Stomach (tissue), 4 donors: Measurements from ENCODE around the gene SENP1.

ENCODE experiments used
- CTCF ChIP-seq, 7 experiments: fragments of 450-650 bp in 4 of 7; fragments of 200-600 bp in 3 of 7; sonication (generic) in 3 of 7; IDR thresholded peaks; one replicate each; pipeline ENCODE4 v1.5.1; 2016 to 2019; ENCODE audit warnings: antibody characterized with exemption in 7 of 7, control low read depth in 2 of 7, mild to moderate bottlenecking in 1 of 7
- POLR2A ChIP-seq, 4 donors: fragments of 450-650 bp; IDR thresholded peaks; one replicate each; pipeline ENCODE4 v1.6.1; 2016; ENCODE audit warnings: antibody characterized with exemption in 4 of 4, control low read depth in 2 of 4, mild to moderate bottlenecking in 1 of 4, moderate library complexity in 1 of 4

- TF ChIP-seq POLR2A (IDR thresholded peaks at IDR 0.05): no peak
- no peak for TF ChIP-seq CTCF (IDR thresholded peaks at IDR 0.05)
These were observed 62.1 kb downstream of the SENP1 start for GRCh38 chr12:48043771-48044170.
